ENCODE data around the gene NELFCD.
"Not testable (repeated sequence)": the region's sequence is repeated elsewhere in the genome, so short reads cannot be mapped to it uniquely, and the experiment has no call there.

NELFCD gene

GRCh38 chr20:59006864-59007664, 26.0 kb downstream of the NELFCD start, which contains the start of gene CTSZ:
TSS of gene CTSZ (minus strand) at chr20:59007254. CDS start at chr20:59007128, 126 bp downstream.
- DNase-seq (ENCODE audit: insufficient read length) (peak; percentile 68), FAIRE-seq (no peak)
- TF ChIP-seq TAF1 (IDR thresholded peaks at IDR 0.05; ENCODE audit: borderline replicate concordance, low read depth, low read length) (no peak), POLR2A (IDR thresholded peaks at IDR 0.05; ENCODE audit: low read depth, low read length) (peak; percentile 75; the same call in 1 of the 2 replicates), POLR2AphosphoS5 (IDR thresholded peaks at IDR 0.05; ENCODE audit: low read depth, low read length) (0 out of 2 replicates have a peak, but pooled peaks have one; percentile 37)

GRCh38 chr20:59007665-59008511, 26.8 kb downstream of the NELFCD start:
- FAIRE-seq: peak; percentile 65
- TF ChIP-seq POLR2AphosphoS5 (IDR thresholded peaks at IDR 0.05; ENCODE audit: low read depth, low read length) (no peak; the same call in 1 of the 2 replicates), POLR2A (IDR thresholded peaks at IDR 0.05; ENCODE audit: low read depth, low read length) (peak; percentile 41; the same call in 1 of the 2 replicates), TAF1 (IDR thresholded peaks at IDR 0.05; ENCODE audit: borderline replicate concordance, low read depth, low read length) (peak; percentile 61; the same call in 1 of the 2 replicates)

GRCh38 chr20:59008715-59009336, 27.8 kb downstream of the NELFCD start:
- TF ChIP-seq TAF1 (IDR thresholded peaks at IDR 0.05; ENCODE audit: borderline replicate concordance, low read depth, low read length) (no peak), POLR2A (IDR thresholded peaks at IDR 0.05; ENCODE audit: low read depth, low read length) (no peak), POLR2AphosphoS5 (IDR thresholded peaks at IDR 0.05; ENCODE audit: low read depth, low read length) (no peak)
- no peak for FAIRE-seq
- no peak for DNase-seq (ENCODE audit: insufficient read length)

More at GRCh38 chr20:59007665-59008511, 26.8 kb downstream of the NELFCD start:
- peak; percentile 86 for DNase-seq (ENCODE audit: insufficient read length)

GRCh38 chr20:59010321-59010994, 29.4 kb downstream of the NELFCD start:
- no peak for DNase-seq (ENCODE audit: insufficient read length)
- TF ChIP-seq TAF1 (IDR thresholded peaks at IDR 0.05; ENCODE audit: borderline replicate concordance, low read depth, low read length) (no peak), POLR2AphosphoS5 (IDR thresholded peaks at IDR 0.05; ENCODE audit: low read depth, low read length) (no peak), POLR2A (IDR thresholded peaks at IDR 0.05; ENCODE audit: low read depth, low read length) (no peak)

GRCh38 chr20:59010995-59011873, 30.2 kb downstream of the NELFCD start:
- DNase-seq (ENCODE audit: insufficient read length) (no peak), FAIRE-seq (no peak)
- no peak for TF ChIP-seq POLR2A (IDR thresholded peaks at IDR 0.05; ENCODE audit: low read depth, low read length)
- no peak for TF ChIP-seq TAF1 (IDR thresholded peaks at IDR 0.05; ENCODE audit: borderline replicate concordance, low read depth, low read length)
- TF ChIP-seq POLR2AphosphoS5 (IDR thresholded peaks at IDR 0.05; ENCODE audit: low read depth, low read length): no peak

More at GRCh38 chr20:59010321-59010994, 29.4 kb downstream of the NELFCD start:
- FAIRE-seq: no peak

- not testable (repeated sequence) for DNase-seq (ENCODE audit: insufficient read length); FAIRE-seq
These were observed 30.8 kb downstream of the NELFCD start for GRCh38 chr20:59011874-59012157.

GRCh38 chr20:59013031-59013951, 32.2 kb downstream of the NELFCD start:
- FAIRE-seq (no peak), DNase-seq (ENCODE audit: insufficient read length) (no peak)
- no peak for TF ChIP-seq POLR2AphosphoS5 (IDR thresholded peaks at IDR 0.05; ENCODE audit: low read depth, low read length)
- no peak for TF ChIP-seq POLR2A (IDR thresholded peaks at IDR 0.05; ENCODE audit: low read depth, low read length)
- no peak for TF ChIP-seq TAF1 (IDR thresholded peaks at IDR 0.05; ENCODE audit: borderline replicate concordance, low read depth, low read length)

GRCh38 chr20:59013959-59014608, 33.0 kb downstream of the NELFCD start:
- no peak for FAIRE-seq
- no peak for DNase-seq (ENCODE audit: insufficient read length)
- TF ChIP-seq POLR2AphosphoS5 (IDR thresholded peaks at IDR 0.05; ENCODE audit: low read depth, low read length): no peak
- TF ChIP-seq TAF1 (IDR thresholded peaks at IDR 0.05; ENCODE audit: borderline replicate concordance, low read depth, low read length): no peak
- TF ChIP-seq POLR2A (IDR thresholded peaks at IDR 0.05; ENCODE audit: low read depth, low read length): no peak
